HepG2 (cell line): ENCODE measurements around the gene CYP4B1. TPM values are rescaled to one million over a fixed set of nuclear protein-coding genes. Genes with fewer than 3 reads are reported as not detected.

Experiments used
- ATAC-seq: fragments of 200-7000 bp; cut with Tn5 transposase; 3 replicates; pipeline ENCODE4 v1.9.1; 2020; ENCODE audit warnings: mild to moderate bottlenecking, moderate library complexity
- BruUV-seq: library from RNA; stranded (reverse); fragments of 400-500 nt; replicated peaks from 2 replicates; lab custom pipeline; 2021; lab: Mats Ljungman, UMichigan
- CTCF ChIA-PET: fragments of 300-600 bp; formaldehyde crosslinking; extraction: SDS; loops from one replicate; lab custom pipeline; 2021; ENCODE audit warnings: low total read pairs, inconsistent platforms, low intra/inter-chr PET ratio; lab: Yijun Ruan, JAX
- POLR2A ChIA-PET: fragments of 350-600 bp; sonication (Branson Sonifier 250); formaldehyde crosslinking; loops from one replicate; lab custom pipeline; 2020; ENCODE audit warnings: antibody characterized with exemption, inconsistent platforms; lab: Yijun Ruan, JAX
- DNase-seq: peaks from one replicate; pipeline ENCODE4 v3.0.0-alpha.2; 2015; ENCODE audit warnings: low spot score
- FAIRE-seq: peaks from 3 replicates; lab custom pipeline; 2011; peaks lifted over from hg19 to GRCh38; lab: Jason Lieb, UNC
- H2AFZ ChIP-seq: one replicate; pipeline ENCODE4 v1.6.1; 2011; ENCODE audit warnings: low read length, inconsistent platforms
- H3K27ac ChIP-seq: fragments of 300-600 bp; 3 replicates; pipeline ENCODE4 v1.8.0; 2011; ENCODE audit warnings: mixed run types, mild to moderate bottlenecking, mixed read lengths, low read length, inconsistent platforms; ENCODE audit not compliant: insufficient read depth; ENCODE audit errors: extremely low read length
- H3K27me3 ChIP-seq, 2 experiments: fragments of 200-600 bp in 1 of 2; 2 replicates in 1 of 2; 3 replicates in 1 of 2; pipeline versions ENCODE4 v1.6.0 to v1.8.0; 2011; ENCODE audit warnings: low read length in 2 of 2, mild to moderate bottlenecking in 2 of 2, moderate library complexity in 2 of 2, inconsistent platforms in 1 of 2; ENCODE audit not compliant: insufficient read depth in 2 of 2, control insufficient read depth in 1 of 2
- H3K36me3 ChIP-seq, 2 experiments: fragments of 200-600 bp in 1 of 2; replicated peaks in 1 of 2; 2 replicates in 1 of 2; 3 replicates in 1 of 2; pipeline versions ENCODE4 v1.5.1 to v1.8.0; 2011; ENCODE audit warnings: low read length in 2 of 2, inconsistent platforms in 1 of 2; ENCODE audit not compliant: insufficient read depth in 2 of 2, control insufficient read depth in 1 of 2
- H3K4me1 ChIP-seq: 2 replicates; pipeline ENCODE4 v1.5.1; 2012; ENCODE audit warnings: low read length, inconsistent platforms; ENCODE audit not compliant: insufficient read depth
- H3K4me2 ChIP-seq: 2 replicates; pipeline ENCODE4 v1.6.0; 2011; ENCODE audit warnings: low read depth, low read length, inconsistent platforms
- H3K4me3 ChIP-seq, 3 experiments: fragments of 200-600 bp in 1 of 3; sonication (generic), shearing (Covaris generic) in 1 of 3; replicated peaks in 1 of 3; 2 replicates each; pipeline ENCODE4 v1.5.1; 2011 to 2016; ENCODE audit warnings: low read length in 3 of 3, inconsistent platforms in 2 of 3, low read depth in 2 of 3, mild to moderate bottlenecking in 2 of 3, control low read depth in 1 of 3, mixed read lengths in 1 of 3; ENCODE audit not compliant: insufficient read depth in 1 of 3
- H3K79me2 ChIP-seq: one replicate; pipeline ENCODE4 v1.6.1; 2011; ENCODE audit warnings: low read length, inconsistent platforms; ENCODE audit not compliant: insufficient read depth
- H3K9ac ChIP-seq: 2 replicates; pipeline ENCODE4 v1.6.0; 2011; ENCODE audit warnings: mild to moderate bottlenecking, low read depth, low read length, inconsistent platforms; ENCODE audit not compliant: insufficient read depth
- H3K9me3 ChIP-seq: 2 replicates; pipeline ENCODE4 v1.5.1; 2012; ENCODE audit warnings: mild to moderate bottlenecking, low read length
- H4K20me1 ChIP-seq: 2 replicates; pipeline ENCODE4 v1.6.0; 2011; ENCODE audit warnings: inconsistent platforms, mild to moderate bottlenecking, low read length, moderate library complexity; ENCODE audit not compliant: insufficient read depth
- CENPBD1 ChIP-seq: sonication (generic); formaldehyde crosslinking; IDR thresholded peaks from 2 replicates; pipeline ENCODE4 v1.8.0; 2022; ENCODE audit warnings: missing genetic modification reagents, low read depth, mild to moderate bottlenecking, borderline replicate concordance
- GTF3A ChIP-seq: sonication (generic); formaldehyde crosslinking; conservative IDR thresholded peaks from 2 replicates; pipeline ENCODE4 v1.4.0; 2020; ENCODE audit warnings: mild to moderate bottlenecking, missing genetic modification reagents
- HNF1A ChIP-seq, 2 experiments: sonication (generic) in 1 of 2; formaldehyde crosslinking in 1 of 2; IDR thresholded peaks; 2 replicates each; pipeline versions ENCODE4 v1.4.0 to v1.6.1; 2016 to 2020; ENCODE audit warnings: borderline replicate concordance in 1 of 2, low read depth in 1 of 2, mild to moderate bottlenecking in 1 of 2, missing genetic modification reagents in 1 of 2
- RBAK ChIP-seq: sonication (generic); formaldehyde crosslinking; IDR thresholded peaks from 2 replicates; pipeline ENCODE4 v1.5.1; 2020; ENCODE audit warnings: mild to moderate bottlenecking, missing genetic modification reagents
- SOX6 ChIP-seq, 2 experiments: fragments of 450-650 bp in 1 of 2; sonication (generic) in 1 of 2; formaldehyde crosslinking in 1 of 2; IDR thresholded peaks; 2 replicates each; pipeline versions ENCODE4 v1.4.0 to v1.6.1; 2017 to 2020; ENCODE audit warnings: antibody characterized with exemption in 1 of 2, mild to moderate bottlenecking in 1 of 2, missing genetic modification reagents in 1 of 2
- ZBTB7A ChIP-seq: sonication (generic); formaldehyde crosslinking; IDR thresholded peaks from 2 replicates; pipeline ENCODE4 v1.8.0; 2022; ENCODE audit warnings: mild to moderate bottlenecking, missing genetic modification reagents
- ZEB1 ChIP-seq: IDR thresholded peaks from 2 replicates; pipeline ENCODE4 v1.6.1; 2012; ENCODE audit warnings: mild to moderate bottlenecking, low read depth, inconsistent platforms; ENCODE audit not compliant: insufficient replicate concordance
- ZMAT5 ChIP-seq: sonication (generic); formaldehyde crosslinking; IDR thresholded peaks from 2 replicates; pipeline ENCODE4 v1.5.0; 2020; ENCODE audit warnings: mild to moderate bottlenecking, low read depth, missing genetic modification reagents, borderline replicate concordance
- ZNF34 ChIP-seq: sonication (generic); formaldehyde crosslinking; IDR thresholded peaks from 2 replicates; pipeline ENCODE4 v1.4.0; 2020; ENCODE audit warnings: mild to moderate bottlenecking, missing genetic modification reagents, borderline replicate concordance
- ZNF354B ChIP-seq: sonication (generic); formaldehyde crosslinking; IDR thresholded peaks from 2 replicates; pipeline ENCODE4 v1.8.0; 2022; ENCODE audit warnings: mild to moderate bottlenecking, missing genetic modification reagents
- ZNF589 ChIP-seq: sonication (generic); formaldehyde crosslinking; conservative IDR thresholded peaks from 2 replicates; pipeline ENCODE4 v1.8.0; 2022; ENCODE audit warnings: mild to moderate bottlenecking, moderate library complexity, missing genetic modification reagents
- ZNF713 ChIP-seq: sonication (generic); formaldehyde crosslinking; IDR thresholded peaks from 2 replicates; pipeline ENCODE4 v1.4.0; 2020; ENCODE audit warnings: mild to moderate bottlenecking, missing genetic modification reagents
- ZNF891 ChIP-seq: sonication (generic); formaldehyde crosslinking; IDR thresholded peaks from 2 replicates; pipeline ENCODE4 v1.5.0; 2020; ENCODE audit warnings: mild to moderate bottlenecking, missing genetic modification reagents
- whole genome bisulfite sequencing: methylation state at CpG from one replicate; pipeline ENCODE4 v1.1.6; 2017; ENCODE audit warnings: low lambda C conversion rate; 5-methylcytosine and 5-hydroxymethylcytosine counted together
- in situ Hi-C: cut with HindIII; loops from 2 replicates; pipeline ENCODE4 v1.10.0; 2017; ENCODE audit warnings: low pct_unique_long_range_greater_than_20kb; ENCODE audit not compliant: extremely low pct_ligation_motif_present
- intact Hi-C: fragments of 100-400 bp; cut with micrococcal nuclease; formaldehyde crosslinking; loops from one replicate; pipeline ENCODE4 v1.10.0; 2022; ENCODE audit not compliant: unreplicated experiment
- polyA plus RNA-seq, 8 experiments: library from polyadenylated mRNA; depleted of rRNA in 3 of 8; stranded (reverse) in 7 of 8; unstranded in 1 of 8; fragments of >200 nt; fragmentation: Illumina TruSeq in 4 of 8; extraction: Trizol in 4 of 8; gene quantifications; 2 replicates each; pipeline versions ENCODE4 v1.2.1 to v1.2.3, GENCODE V29; 2011 to 2016; ENCODE audit warnings: low read depth in 4 of 8, missing spikeins in 1 of 8, mixed read lengths in 1 of 8; ENCODE audit not compliant: insufficient read depth in 1 of 8
- total RNA-seq, 5 experiments: library from RNA; depleted of rRNA; stranded (reverse); fragments of >200 nt; fragmentation: Illumina TruSeq; extraction: Trizol; gene quantifications; 2 replicates each; pipeline ENCODE4 v1.2.3, GENCODE V29; 2016; ENCODE audit warnings: low read depth in 1 of 5

Gene CYP4B1
- total and polyA plus RNA-seq, 2 of the 13 experiments (the other 11 are each of a cell fraction or from before 2014, with no cell fraction given) = 0.03 TPM; not detected in 1

GRCh38 chr1:46810596-46810995 is 11.8 kb downstream of the CYP4B1 start:
- Histone ChIP-seq H3K9me3 (no peaks in the 10 kb centered on the region), H3K36me3 (no peaks in the 10 kb centered on the region), H3K79me2 (no peaks in the 10 kb centered on the region), H3K4me3 (no peak overlapping the region), H3K4me1 (no peaks in the 10 kb centered on the region), H3K27ac (no peak overlapping the region), H3K9ac (no peak overlapping the region), H3K4me2 (no peak overlapping the region), H4K20me1 (no peaks in the 10 kb centered on the region), H2AFZ (no peak overlapping the region), H3K27me3 (peaks cover 0 to 3% of the 10 kb centered on the region in 2 experiments; a peak in 1 of 5 replicates)
- ChIA-PET POLR2A (no interaction called here), CTCF (no interaction called here)
- no peak for DNase-seq
- no peak for ATAC-seq
- no peak for TF ChIP-seq ZNF713 (CRISPR knock-in tag)
- no peak for TF ChIP-seq ZEB1
- TF ChIP-seq ZMAT5 = no peak
- TF ChIP-seq ZNF891 (CRISPR knock-in tag) = no peak
- FAIRE-seq = no peak
- in situ Hi-C loops = no loop called here
- WGBS = 86% methylated on average over 1 of the region's 5 CpGs
- BruUV-seq = no TSS peak
- intact Hi-C loops = no loop called here

GRCh38 chr1:46811053-46811452 is 12.2 kb downstream of the CYP4B1 start:
- intact Hi-C loops = no loop called here
- H3K4me2 ChIP-seq = no peak overlapping the region
- no TSS peak for BruUV-seq
- H3K27ac ChIP-seq = no peak overlapping the region
- H3K79me2 ChIP-seq = no peaks in the 10 kb centered on the region
- WGBS = 32% methylated on average over 2 of the region's 5 CpGs
- CTCF ChIA-PET = no interaction called here
- H3K4me1 ChIP-seq = no peaks in the 10 kb centered on the region
- DNase-seq (no peak), FAIRE-seq (no peak), ATAC-seq (no peak)
- no peaks in the 10 kb centered on the region for H4K20me1 ChIP-seq
- no peak overlapping the region for H3K4me3 ChIP-seq
- H3K27me3 ChIP-seq = peaks cover 0 to 3% of the 10 kb centered on the region in 2 experiments; a peak in 1 of 5 replicates
- no peaks in the 10 kb centered on the region for H3K9me3 ChIP-seq
- no peaks in the 10 kb centered on the region for H3K36me3 ChIP-seq
- H2AFZ ChIP-seq = no peak overlapping the region
- no peak overlapping the region for H3K9ac ChIP-seq
- POLR2A ChIA-PET = no interaction called here
- in situ Hi-C loops = no loop called here
- TF ChIP-seq GTF3A (no peak), ZBTB7A (no peak), CENPBD1 (no peak), HNF1A (IDR thresholded peaks at IDR 0.05; ENCODE audit: low read depth) (no peak), HNF1A (CRISPR knock-in tag; IDR thresholded peaks at IDR 0.05; ENCODE audit: borderline replicate concordance) (no peak), ZNF354B (CRISPR knock-in tag) (no peak), SOX6 (IDR thresholded peaks at IDR 0.05) (no peak), SOX6 (CRISPR knock-in tag; IDR thresholded peaks at IDR 0.05) (no peak), ZNF34 (no peak), ZNF589 (CRISPR knock-in tag) (no peak), RBAK (no peak)
